ENCODE measurements around the gene RBM26. TPM values are rescaled to one million over a fixed set of nuclear protein-coding genes. Genes with fewer than 3 reads are reported as not detected.

The RBM26 gene
- polyA plus RNA-seq, 1 donor from 2014 or later: 112 TPM

DNA sequence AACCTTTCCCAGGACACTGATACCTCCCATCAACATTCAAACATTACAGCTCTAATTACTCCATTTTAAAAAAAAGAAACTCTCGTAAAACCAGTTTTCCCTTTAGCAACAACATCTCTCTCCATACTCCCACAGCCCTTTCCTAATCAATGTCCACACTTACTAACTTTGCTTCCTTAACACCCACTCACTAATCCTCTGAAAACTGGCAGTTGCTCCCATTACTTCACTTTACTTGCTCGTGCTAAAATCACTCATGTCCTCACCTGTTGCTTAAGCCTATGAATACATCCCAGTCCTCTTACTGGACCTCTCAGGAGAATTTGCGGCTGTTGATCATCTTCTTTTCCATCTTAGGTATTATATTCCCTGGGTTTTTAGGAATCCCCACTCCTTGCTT lies 44.8 kb downstream of the RBM26 start:
- H3F3A ChIP-seq (ENCODE audit: insufficient read depth, low read length, poor library complexity, severe bottlenecking): no peaks in the 10 kb centered on the region
- peaks cover 14% of the 10 kb centered on the region for H3K36me3 ChIP-seq (ENCODE audit: insufficient read depth, low read length)

DNA sequence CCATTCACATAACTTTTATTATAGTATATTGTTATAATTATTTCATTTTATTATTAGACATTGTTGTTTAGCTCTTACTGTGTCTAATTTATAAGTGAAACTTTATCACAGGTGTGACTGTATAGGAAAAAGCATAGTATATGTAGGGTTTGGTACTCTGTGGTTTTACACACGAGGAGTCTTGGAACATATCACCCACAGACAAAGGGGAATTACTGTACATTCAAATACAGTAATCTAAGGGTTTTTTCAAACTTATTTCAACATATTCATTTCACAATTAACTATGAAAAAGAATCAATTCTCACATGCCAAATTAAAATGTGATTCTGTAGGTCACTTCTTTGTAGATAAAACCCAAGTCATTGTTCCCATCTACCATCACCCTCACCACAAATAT lies 46.0 kb downstream of the RBM26 start:
- TF ChIP-seq EP300 (conservative IDR thresholded peaks at IDR 0.05; ENCODE audit: poor library complexity, severe bottlenecking) (no peak), EZH2 (IDR thresholded peaks at IDR 0.05; ENCODE audit: borderline replicate concordance, insufficient read depth, low read length, poor library complexity, severe bottlenecking) (no peak), POLR2AphosphoS5 (IDR thresholded peaks at IDR 0.05) (no peak), TAF1 (IDR thresholded peaks at IDR 0.05; ENCODE audit: low read depth) (no peak), MXI1 (conservative IDR thresholded peaks at IDR 0.05; ENCODE audit: poor library complexity, severe bottlenecking) (no peak), SMC3 (conservative IDR thresholded peaks at IDR 0.05; ENCODE audit: poor library complexity) (no peak), RAD21 (conservative IDR thresholded peaks at IDR 0.05) (no peak)
- TF ChIP-seq, protein P1, sequence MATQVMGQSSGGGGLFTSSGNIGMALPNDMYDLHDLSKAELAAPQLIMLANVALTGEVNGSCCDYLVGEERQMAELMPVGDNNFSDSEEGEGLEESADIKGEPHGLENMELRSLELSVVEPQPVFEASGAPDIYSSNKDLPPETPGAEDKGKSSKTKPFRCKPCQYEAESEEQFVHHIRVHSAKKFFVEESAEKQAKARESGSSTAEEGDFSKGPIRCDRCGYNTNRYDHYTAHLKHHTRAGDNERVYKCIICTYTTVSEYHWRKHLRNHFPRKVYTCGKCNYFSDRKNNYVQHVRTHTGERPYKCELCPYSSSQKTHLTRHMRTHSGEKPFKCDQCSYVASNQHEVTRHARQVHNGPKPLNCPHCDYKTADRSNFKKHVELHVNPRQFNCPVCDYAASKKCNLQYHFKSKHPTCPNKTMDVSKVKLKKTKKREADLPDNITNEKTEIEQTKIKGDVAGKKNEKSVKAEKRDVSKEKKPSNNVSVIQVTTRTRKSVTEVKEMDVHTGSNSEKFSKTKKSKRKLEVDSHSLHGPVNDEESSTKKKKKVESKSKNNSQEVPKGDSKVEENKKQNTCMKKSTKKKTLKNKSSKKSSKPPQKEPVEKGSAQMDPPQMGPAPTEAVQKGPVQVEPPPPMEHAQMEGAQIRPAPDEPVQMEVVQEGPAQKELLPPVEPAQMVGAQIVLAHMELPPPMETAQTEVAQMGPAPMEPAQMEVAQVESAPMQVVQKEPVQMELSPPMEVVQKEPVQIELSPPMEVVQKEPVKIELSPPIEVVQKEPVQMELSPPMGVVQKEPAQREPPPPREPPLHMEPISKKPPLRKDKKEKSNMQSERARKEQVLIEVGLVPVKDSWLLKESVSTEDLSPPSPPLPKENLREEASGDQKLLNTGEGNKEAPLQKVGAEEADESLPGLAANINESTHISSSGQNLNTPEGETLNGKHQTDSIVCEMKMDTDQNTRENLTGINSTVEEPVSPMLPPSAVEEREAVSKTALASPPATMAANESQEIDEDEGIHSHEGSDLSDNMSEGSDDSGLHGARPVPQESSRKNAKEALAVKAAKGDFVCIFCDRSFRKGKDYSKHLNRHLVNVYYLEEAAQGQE (IDR thresholded peaks at IDR 0.05; ENCODE audit: borderline replicate concordance): no peak
- TF ChIP-seq, protein P2, sequence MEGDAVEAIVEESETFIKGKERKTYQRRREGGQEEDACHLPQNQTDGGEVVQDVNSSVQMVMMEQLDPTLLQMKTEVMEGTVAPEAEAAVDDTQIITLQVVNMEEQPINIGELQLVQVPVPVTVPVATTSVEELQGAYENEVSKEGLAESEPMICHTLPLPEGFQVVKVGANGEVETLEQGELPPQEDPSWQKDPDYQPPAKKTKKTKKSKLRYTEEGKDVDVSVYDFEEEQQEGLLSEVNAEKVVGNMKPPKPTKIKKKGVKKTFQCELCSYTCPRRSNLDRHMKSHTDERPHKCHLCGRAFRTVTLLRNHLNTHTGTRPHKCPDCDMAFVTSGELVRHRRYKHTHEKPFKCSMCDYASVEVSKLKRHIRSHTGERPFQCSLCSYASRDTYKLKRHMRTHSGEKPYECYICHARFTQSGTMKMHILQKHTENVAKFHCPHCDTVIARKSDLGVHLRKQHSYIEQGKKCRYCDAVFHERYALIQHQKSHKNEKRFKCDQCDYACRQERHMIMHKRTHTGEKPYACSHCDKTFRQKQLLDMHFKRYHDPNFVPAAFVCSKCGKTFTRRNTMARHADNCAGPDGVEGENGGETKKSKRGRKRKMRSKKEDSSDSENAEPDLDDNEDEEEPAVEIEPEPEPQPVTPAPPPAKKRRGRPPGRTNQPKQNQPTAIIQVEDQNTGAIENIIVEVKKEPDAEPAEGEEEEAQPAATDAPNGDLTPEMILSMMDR (IDR thresholded peaks at IDR 0.05; ENCODE audit: poor library complexity, severe bottlenecking): no peak
- no peak overlapping the region for H3K4me3 ChIP-seq (ENCODE audit: low read length)
- no peak overlapping the region for H3K27ac ChIP-seq (ENCODE audit: low read length)
- H3F3A ChIP-seq (ENCODE audit: insufficient read depth, low read length, poor library complexity, severe bottlenecking): no peaks in the 10 kb centered on the region
- no peaks in the 10 kb centered on the region for H3K9me3 ChIP-seq (ENCODE audit: low read length)
- no peak overlapping the region for H3K4me2 ChIP-seq (ENCODE audit: low read length)
- peaks cover 14% of the 10 kb centered on the region for H3K36me3 ChIP-seq (ENCODE audit: insufficient read depth, low read length)
- H3K79me2 ChIP-seq (replicated peaks; ENCODE audit: insufficient read depth, low read length): no peaks in the 10 kb centered on the region
- no peak overlapping the region for H2AFZ ChIP-seq (ENCODE audit: low read depth, low read length)
- no peaks in the 10 kb centered on the region for H3K9me2 ChIP-seq (ENCODE audit: insufficient read depth, low read length)
- H3K9ac ChIP-seq (ENCODE audit: low read length): no peak overlapping the region
- no peaks in the 10 kb centered on the region for H4K20me1 ChIP-seq (ENCODE audit: insufficient read depth)
- no peaks in the 10 kb centered on the region for H3K27me3 ChIP-seq (ENCODE audit: insufficient read depth, low read depth, low read length)

More for the DNA sequence above, 44.8 kb downstream of the RBM26 start:
- no peak overlapping the region for H3K9ac ChIP-seq (ENCODE audit: low read length)
- no peaks in the 10 kb centered on the region for H3K27me3 ChIP-seq (ENCODE audit: insufficient read depth, low read depth, low read length)
- H3K4me3 ChIP-seq (ENCODE audit: low read length): no peak overlapping the region
- TF ChIP-seq, protein P2 (IDR thresholded peaks at IDR 0.05; ENCODE audit: poor library complexity, severe bottlenecking): no peak
- TF ChIP-seq TAF1 (IDR thresholded peaks at IDR 0.05; ENCODE audit: low read depth) (no peak), EP300 (conservative IDR thresholded peaks at IDR 0.05; ENCODE audit: poor library complexity, severe bottlenecking) (no peak), RAD21 (conservative IDR thresholded peaks at IDR 0.05) (no peak), MXI1 (conservative IDR thresholded peaks at IDR 0.05; ENCODE audit: poor library complexity, severe bottlenecking) (no peak), SMC3 (conservative IDR thresholded peaks at IDR 0.05; ENCODE audit: poor library complexity) (no peak)
- TF ChIP-seq, protein P1 (IDR thresholded peaks at IDR 0.05; ENCODE audit: borderline replicate concordance): no peak
- H3K79me2 ChIP-seq (replicated peaks; ENCODE audit: insufficient read depth, low read length): no peaks in the 10 kb centered on the region
- H3K27ac ChIP-seq (ENCODE audit: low read length): no peak overlapping the region
- H4K20me1 ChIP-seq (ENCODE audit: insufficient read depth): no peaks in the 10 kb centered on the region
- no peak overlapping the region for H2AFZ ChIP-seq (ENCODE audit: low read depth, low read length)
- no peaks in the 10 kb centered on the region for H3K9me2 ChIP-seq (ENCODE audit: insufficient read depth, low read length)
- no peak overlapping the region for H3K4me2 ChIP-seq (ENCODE audit: low read length)
- H3K9me3 ChIP-seq (ENCODE audit: low read length): no peaks in the 10 kb centered on the region

Measured in neural cell (in vitro differentiated cells).